GM18909 (cell line): ENCODE measurements around the gene IL6ST.

ENCODE experiments used
- ATAC-seq: cut with Tn5 transposase; IDR thresholded peaks from one replicate; pipeline ENCODE4 v1.9.1; 2021; ENCODE audit warnings: mild to moderate bottlenecking; ENCODE audit not compliant: unreplicated experiment, poor library complexity

IL6ST gene

DNA sequence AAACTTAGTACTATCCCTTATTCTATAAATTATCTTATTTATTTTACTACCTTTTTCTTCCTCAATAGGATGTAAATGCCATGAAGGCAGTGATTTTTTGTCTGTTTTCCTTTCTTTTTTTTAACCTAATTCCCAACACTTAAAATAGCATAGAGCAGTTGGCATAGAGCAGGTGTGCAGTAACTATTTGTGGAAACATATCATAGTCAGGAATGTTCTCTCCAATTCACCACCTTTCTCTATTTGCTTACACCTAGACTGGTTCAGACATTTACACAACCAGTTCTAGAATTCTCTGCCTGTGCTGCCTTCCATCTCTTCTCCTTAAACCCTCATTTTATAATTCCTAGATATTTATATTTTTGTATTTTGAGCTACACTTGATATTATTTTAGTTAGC, 94.0 kb downstream of the IL6ST start:
- no peak for ATAC-seq

DNA sequence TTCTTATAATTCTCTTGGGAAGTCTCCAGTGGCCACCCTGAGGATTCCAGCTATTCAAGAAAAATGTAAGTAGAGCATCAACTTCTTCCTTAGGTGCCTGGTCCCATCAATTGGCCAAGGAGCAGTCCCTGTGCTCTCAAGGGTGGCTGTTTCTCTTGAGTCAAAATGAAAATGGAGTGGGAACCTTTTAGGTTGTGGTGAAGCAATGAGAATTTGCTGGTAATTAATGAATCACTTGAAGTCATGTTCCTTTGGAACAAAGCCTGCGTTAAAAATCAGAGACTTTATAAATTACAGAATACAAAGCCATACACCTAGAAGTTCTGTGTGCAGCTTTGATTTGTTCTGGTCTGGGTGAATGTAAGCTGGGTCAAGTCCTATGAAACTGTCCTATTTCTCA, 94.7 kb downstream of the IL6ST start:
- ATAC-seq, result no peak

DNA sequence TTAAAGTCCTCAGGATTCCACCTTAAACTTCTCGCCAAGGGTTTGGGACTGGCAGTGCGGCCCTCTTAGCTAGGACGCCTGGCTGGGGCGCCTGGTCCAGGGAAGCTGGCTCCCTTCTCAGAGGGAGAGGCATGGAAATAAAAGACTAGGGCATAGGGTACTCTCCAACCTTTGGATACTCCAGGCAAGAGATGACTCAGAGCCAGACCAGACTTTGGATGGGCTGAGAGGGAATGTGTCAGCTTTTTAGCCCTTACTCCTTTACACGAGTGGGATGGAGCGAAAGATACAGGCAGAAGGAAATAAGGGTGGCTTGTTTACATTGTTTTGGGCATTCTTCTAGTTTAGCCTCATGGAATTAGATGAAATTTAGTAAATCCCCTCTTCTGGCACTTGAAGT, 95.4 kb downstream of the IL6ST start:
- no peak for ATAC-seq

DNA sequence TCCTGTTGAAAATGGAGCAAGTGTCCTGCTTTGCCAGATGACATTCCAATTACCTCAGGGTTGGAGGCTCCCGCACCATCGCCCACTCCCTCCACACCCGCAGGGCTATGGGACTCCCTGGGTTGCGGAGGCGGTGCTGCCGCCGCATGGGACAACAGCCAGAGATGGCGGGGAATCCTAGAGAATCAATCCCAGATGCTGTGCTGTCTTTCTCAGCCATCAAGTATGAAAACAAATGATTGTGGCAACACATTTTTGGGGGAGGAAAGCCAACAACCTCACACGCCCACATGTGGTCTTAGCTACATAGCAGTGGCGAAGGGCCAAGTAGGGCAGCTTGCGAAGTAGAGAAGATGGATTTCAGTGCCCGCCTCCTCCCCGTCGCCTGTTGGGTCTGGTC, 96.9 kb downstream of the IL6ST start:
- no peak for ATAC-seq

DNA sequence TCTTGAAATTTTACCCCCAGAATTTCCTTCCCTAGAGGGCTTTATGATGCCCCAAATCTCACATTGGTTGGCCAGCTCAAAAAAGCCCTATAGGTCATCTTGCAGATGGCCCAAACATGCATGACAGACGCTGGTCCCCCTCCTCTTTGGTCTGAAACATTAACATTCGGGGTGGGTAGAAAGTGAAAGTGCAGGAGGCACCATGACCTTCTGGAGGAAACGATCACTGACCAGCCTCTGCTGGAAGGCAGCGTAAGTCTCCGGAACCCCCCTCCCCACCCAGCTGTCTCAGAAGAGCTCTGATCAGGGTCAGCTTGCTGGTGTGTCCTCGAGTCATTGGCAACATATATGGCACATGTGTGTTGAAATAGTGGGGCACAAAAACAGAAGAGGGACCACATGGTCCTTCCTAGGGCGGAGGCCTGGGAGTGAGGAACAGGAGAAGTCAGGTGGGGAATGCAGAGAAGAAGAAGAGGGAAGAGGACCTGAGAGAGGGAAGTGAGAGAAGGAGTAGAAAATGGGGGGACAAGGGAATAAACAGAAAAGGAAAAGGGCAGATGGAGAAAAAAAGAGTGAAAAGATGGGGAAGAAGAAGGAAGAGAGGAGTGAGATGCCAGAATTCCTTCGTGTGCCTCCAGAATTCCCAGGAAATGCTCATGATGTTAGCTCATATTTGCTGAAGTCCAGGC, 97.4 kb downstream of the IL6ST start:
- no peak for ATAC-seq

DNA sequence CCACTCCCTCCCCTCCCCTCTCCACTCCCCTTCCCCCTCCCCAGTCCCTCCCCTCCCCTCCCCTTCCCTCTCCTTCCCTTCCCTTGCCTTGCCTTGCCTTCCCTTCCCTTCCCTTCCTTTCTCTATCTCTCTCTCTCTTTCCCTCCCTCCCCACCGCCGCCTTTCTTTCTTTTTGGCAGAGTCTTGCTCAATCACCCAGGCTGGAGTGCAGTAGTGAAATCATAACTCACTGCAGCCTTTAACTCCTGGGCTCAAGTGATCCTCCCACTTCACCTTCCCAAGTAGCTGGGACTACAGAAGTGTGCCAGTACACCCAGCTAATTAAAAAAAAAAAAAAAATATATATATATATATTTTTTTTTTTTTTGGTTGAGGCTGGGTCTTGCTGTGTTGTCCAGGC, 98.1 kb downstream of the IL6ST start:
- ATAC-seq, result no peak

DNA sequence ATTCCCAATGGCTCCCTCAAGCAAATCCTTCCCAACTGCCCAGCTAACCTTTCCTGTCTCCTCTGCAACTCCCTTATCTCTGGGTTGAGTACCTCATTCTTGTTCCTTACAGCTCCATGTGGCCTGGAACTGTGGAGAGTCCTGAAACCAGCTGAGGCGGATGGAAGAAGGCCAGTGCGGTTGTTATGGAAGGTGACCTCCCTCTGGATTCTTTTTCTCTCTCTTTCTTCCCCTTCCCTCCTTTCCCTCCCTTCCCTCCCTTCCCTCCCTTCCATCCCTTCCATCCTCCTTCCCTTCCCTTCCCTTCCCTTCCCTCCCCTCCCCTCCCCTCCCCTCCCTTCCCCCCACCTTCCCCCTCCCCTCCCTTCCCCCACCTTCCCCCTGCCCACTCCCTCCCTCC, 98.5 kb downstream of the IL6ST start:
- no peak for ATAC-seq

DNA sequence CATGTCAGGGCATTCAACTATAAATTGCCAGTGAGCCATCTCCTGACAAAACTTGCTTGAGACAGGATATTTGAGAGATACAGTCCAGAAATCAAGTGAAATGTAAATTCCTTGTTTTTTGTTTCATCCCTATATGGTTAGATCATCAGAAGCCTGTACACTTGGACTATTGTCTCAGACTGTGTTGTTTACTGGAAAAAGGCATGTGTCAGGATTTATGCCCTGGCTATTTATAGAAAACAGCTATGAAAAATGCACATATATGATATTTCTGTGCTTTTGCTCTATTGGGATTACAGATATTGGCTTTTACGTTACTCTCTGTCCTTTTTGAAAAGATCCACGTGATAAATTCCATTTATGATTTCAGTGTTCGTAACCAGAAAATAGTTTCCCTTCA, 99.4 kb downstream of the IL6ST start:
- ATAC-seq, result no peak

DNA sequence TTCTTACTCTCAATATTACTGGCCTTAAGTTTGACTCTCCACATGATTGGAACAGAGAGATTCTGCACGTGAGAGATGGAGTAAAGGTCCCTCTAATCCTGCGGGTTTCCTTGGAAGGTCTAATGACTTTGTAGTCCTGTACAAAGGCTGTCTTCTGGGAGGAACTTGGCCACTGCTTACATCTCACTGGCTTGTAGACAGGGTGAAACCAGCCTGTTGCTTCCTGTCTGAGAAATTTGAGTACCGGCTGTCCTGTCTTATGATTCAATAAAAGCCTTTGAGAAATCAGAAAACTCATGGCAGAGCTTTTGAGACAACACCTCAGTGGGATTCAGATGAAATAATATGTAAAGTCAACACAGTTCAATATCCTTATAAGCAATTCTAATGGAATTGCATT, 100.6 kb downstream of the IL6ST start:
- ATAC-seq, result no peak

DNA sequence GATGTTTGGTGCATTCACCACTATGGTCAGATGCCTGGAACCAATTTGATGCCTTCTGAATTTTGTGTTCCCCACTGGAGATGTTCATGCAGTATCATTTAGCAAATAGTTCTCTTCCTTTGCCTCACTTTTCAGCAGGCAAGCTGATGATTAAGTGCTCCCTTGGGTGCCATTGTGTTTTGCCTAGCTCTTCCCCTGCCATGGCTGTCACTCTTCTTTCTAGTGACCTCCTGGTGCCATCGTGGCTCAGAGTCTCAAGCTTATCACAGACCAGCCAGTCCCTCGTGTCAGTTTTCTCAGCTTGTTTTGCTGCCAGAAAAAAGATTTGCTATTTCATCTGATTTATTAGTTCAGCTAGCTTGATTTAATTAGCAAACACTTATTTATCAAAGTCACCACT, 102.3 kb downstream of the IL6ST start:
- ATAC-seq, result no peak

DNA sequence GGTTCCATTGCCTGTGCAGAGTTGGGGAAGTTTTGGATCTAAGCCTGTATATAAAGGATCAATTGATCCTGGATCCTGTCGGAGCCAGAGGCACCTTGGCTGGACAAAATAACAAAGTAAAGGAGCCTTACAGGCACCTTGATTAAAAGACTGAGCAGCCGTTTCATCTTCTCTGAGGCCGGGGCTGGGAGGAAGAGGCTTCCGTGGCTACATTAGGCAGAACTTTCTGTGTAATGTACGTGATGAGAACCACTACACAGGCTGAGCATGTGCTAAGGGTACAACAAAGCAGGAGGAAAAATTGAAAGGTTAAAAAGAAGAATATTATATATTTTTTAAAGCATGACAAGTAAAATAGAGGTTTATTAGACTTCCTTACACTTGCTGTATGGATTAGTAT, 106.6 kb downstream of the IL6ST start:
- ATAC-seq, result no peak

DNA sequence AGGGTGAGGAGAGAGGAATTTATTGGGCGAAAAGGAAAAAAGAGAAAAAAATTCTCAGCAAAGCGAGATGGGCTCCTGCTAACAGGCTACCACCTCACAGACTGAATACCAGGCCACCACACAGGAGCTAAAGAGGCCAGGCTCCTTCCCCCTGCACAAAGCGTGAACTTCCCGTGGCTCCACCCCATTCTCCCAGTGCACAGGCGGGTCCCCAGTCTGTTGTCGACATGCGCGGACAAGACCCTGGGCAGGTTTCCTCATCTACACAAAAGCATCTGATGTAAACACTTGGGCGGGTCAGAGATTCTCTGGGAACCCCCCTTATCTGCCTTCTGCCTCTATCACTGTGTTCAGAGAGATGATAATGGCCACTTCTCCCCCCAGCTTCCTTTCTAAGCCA, 109.4 kb downstream of the IL6ST start:
- no peak for ATAC-seq
